WTC11 (cell line): ENCODE measurements around the gene MED4.

Experiments
- NFATC4 ChIP-seq: fragments of 250-450 bp; sonication (Bioruptor Pico); IDR thresholded peaks from 2 replicates; pipeline ENCODE4 v1.9.0; 2021; ENCODE audit warnings: mild to moderate bottlenecking
- SMAD3 ChIP-seq: sonication (generic); formaldehyde crosslinking; IDR thresholded peaks from 2 replicates; pipeline ENCODE4 v1.8.0; 2022; ENCODE audit warnings: missing genetic modification reagents, mild to moderate bottlenecking, borderline replicate concordance
- SP1 ChIP-seq: sonication (generic); formaldehyde crosslinking; conservative IDR thresholded peaks from 2 replicates; pipeline ENCODE4 v1.8.1; 2022; ENCODE audit warnings: missing genetic modification reagents
- TEAD1 ChIP-seq: sonication (generic); formaldehyde crosslinking; IDR thresholded peaks from 2 replicates; pipeline ENCODE4 v1.8.0; 2022; ENCODE audit warnings: mild to moderate bottlenecking, missing genetic modification reagents
- ZNF121 ChIP-seq: sonication (generic); formaldehyde crosslinking; IDR thresholded peaks from 2 replicates; pipeline ENCODE4 v1.8.0; 2023; ENCODE audit warnings: missing genetic modification reagents
- ZNF138 ChIP-seq: sonication (generic); formaldehyde crosslinking; conservative IDR thresholded peaks from 2 replicates; pipeline ENCODE4 v1.8.1; 2022; ENCODE audit warnings: mild to moderate bottlenecking, moderate library complexity, missing genetic modification reagents
- TF ChIP-seq, protein P1 (sequence below): fragments of 200-600 bp; IDR thresholded peaks from 2 replicates; pipeline ENCODE4 v1.8.0; 2022; ENCODE audit warnings: antibody characterized with exemption
- TF ChIP-seq, protein P2 (sequence below): sonication (generic); formaldehyde crosslinking; IDR thresholded peaks from 2 replicates; pipeline ENCODE4 v1.8.0; 2022; ENCODE audit warnings: mild to moderate bottlenecking, missing genetic modification reagents
- TF ChIP-seq, protein P3 (sequence below): sonication (generic); formaldehyde crosslinking; IDR thresholded peaks from 2 replicates; pipeline ENCODE4 v1.8.1; 2023; ENCODE audit warnings: mild to moderate bottlenecking, missing genetic modification reagents
- TF ChIP-seq, protein P4 (sequence below): sonication (generic); formaldehyde crosslinking; IDR thresholded peaks from 2 replicates; pipeline ENCODE4 v1.8.0; 2022; ENCODE audit warnings: mild to moderate bottlenecking, missing genetic modification reagents
- TF ChIP-seq, protein P5 (sequence below): sonication (generic); formaldehyde crosslinking; IDR thresholded peaks from 2 replicates; pipeline ENCODE4 v1.8.1; 2023; ENCODE audit warnings: mild to moderate bottlenecking, missing genetic modification reagents, moderate library complexity
- TF ChIP-seq, protein P6 (sequence below): sonication (generic); formaldehyde crosslinking; conservative IDR thresholded peaks from 2 replicates; pipeline ENCODE4 v1.8.1; 2022; ENCODE audit warnings: mild to moderate bottlenecking, missing genetic modification reagents

DNA sequence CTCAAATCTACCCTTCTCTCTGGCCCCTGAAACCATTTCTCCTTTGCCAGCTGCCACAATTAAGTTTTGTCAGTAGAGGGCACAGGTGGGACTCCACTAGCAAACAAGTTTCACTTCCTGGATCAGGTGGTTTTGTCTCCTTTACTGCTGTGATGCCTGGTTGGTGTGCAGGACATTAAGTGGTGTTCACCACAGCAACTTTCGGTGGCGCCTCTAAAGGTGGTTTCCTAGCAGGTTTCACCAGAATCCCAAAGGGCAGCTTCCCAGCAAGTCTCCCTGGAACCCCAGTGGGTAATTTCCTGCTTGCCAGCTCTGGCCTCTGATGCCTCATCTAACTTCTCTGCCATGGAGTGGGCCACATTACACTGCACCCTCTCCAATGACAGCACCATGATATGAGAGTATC, 16.6 kb downstream of the MED4 start:
- TF ChIP-seq NFATC4 (CRISPR knock-in tag) (no peak), ZNF121 (CRISPR knock-in tag) (no peak), SP1 (no peak), ZNF138 (no peak), TEAD1 (CRISPR knock-in tag) (no peak), SMAD3 (CRISPR knock-in tag) (no peak)
- TF ChIP-seq, protein P1, sequence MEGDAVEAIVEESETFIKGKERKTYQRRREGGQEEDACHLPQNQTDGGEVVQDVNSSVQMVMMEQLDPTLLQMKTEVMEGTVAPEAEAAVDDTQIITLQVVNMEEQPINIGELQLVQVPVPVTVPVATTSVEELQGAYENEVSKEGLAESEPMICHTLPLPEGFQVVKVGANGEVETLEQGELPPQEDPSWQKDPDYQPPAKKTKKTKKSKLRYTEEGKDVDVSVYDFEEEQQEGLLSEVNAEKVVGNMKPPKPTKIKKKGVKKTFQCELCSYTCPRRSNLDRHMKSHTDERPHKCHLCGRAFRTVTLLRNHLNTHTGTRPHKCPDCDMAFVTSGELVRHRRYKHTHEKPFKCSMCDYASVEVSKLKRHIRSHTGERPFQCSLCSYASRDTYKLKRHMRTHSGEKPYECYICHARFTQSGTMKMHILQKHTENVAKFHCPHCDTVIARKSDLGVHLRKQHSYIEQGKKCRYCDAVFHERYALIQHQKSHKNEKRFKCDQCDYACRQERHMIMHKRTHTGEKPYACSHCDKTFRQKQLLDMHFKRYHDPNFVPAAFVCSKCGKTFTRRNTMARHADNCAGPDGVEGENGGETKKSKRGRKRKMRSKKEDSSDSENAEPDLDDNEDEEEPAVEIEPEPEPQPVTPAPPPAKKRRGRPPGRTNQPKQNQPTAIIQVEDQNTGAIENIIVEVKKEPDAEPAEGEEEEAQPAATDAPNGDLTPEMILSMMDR = no peak
- TF ChIP-seq, protein P2, sequence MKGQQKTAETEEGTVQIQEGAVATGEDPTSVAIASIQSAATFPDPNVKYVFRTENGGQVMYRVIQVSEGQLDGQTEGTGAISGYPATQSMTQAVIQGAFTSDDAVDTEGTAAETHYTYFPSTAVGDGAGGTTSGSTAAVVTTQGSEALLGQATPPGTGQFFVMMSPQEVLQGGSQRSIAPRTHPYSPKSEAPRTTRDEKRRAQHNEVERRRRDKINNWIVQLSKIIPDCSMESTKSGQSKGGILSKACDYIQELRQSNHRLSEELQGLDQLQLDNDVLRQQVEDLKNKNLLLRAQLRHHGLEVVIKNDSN (CRISPR knock-in tag) = no peak
- TF ChIP-seq, protein P3, sequence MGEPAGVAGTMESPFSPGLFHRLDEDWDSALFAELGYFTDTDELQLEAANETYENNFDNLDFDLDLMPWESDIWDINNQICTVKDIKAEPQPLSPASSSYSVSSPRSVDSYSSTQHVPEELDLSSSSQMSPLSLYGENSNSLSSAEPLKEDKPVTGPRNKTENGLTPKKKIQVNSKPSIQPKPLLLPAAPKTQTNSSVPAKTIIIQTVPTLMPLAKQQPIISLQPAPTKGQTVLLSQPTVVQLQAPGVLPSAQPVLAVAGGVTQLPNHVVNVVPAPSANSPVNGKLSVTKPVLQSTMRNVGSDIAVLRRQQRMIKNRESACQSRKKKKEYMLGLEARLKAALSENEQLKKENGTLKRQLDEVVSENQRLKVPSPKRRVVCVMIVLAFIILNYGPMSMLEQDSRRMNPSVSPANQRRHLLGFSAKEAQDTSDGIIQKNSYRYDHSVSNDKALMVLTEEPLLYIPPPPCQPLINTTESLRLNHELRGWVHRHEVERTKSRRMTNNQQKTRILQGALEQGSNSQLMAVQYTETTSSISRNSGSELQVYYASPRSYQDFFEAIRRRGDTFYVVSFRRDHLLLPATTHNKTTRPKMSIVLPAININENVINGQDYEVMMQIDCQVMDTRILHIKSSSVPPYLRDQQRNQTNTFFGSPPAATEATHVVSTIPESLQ (CRISPR knock-in tag) = no peak
- TF ChIP-seq, protein P4, sequence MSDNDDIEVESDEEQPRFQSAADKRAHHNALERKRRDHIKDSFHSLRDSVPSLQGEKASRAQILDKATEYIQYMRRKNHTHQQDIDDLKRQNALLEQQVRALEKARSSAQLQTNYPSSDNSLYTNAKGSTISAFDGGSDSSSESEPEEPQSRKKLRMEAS (CRISPR knock-in tag) = no peak
- TF ChIP-seq, protein P5, sequence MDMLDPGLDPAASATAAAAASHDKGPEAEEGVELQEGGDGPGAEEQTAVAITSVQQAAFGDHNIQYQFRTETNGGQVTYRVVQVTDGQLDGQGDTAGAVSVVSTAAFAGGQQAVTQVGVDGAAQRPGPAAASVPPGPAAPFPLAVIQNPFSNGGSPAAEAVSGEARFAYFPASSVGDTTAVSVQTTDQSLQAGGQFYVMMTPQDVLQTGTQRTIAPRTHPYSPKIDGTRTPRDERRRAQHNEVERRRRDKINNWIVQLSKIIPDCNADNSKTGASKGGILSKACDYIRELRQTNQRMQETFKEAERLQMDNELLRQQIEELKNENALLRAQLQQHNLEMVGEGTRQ (CRISPR knock-in tag) = no peak
- TF ChIP-seq, protein P6, sequence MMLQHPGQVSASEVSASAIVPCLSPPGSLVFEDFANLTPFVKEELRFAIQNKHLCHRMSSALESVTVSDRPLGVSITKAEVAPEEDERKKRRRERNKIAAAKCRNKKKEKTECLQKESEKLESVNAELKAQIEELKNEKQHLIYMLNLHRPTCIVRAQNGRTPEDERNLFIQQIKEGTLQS (CRISPR knock-in tag) = no peak
